Raji (cell line): ENCODE data around the gene EDNRA.

Experiments used
- POLR2A ChIP-seq: IDR thresholded peaks from 2 replicates; pipeline ENCODE4 v1.6.1; 2011; ENCODE audit warnings: low read depth, low read length, control low read depth; ENCODE audit not compliant: insufficient read depth

The EDNRA gene

GRCh38 chr4:147586032-147586431, 105.1 kb downstream of the EDNRA start:
- no peak for TF ChIP-seq POLR2A

GRCh38 chr4:147586637-147587036, 105.7 kb downstream of the EDNRA start:
- no peak for TF ChIP-seq POLR2A

- no peak for TF ChIP-seq POLR2A
These were observed 106.1 kb downstream of the EDNRA start for GRCh38 chr4:147587041-147587440.

GRCh38 chr4:147589586-147589985, 108.7 kb downstream of the EDNRA start:
- no peak for TF ChIP-seq POLR2A

- no peak for TF ChIP-seq POLR2A
These were observed 109.5 kb downstream of the EDNRA start for GRCh38 chr4:147590249-147590920.

GRCh38 chr4:147591106-147591505, 110.2 kb downstream of the EDNRA start:
- no peak for TF ChIP-seq POLR2A

GRCh38 chr4:147594107-147594506, 113.2 kb downstream of the EDNRA start:
- no peak for TF ChIP-seq POLR2A
